NCI-H748 (cell line): ENCODE measurements around the gene TBC1D12.
A peak's percentile ranks its signal among the peaks of the same experiment; 100 is the strongest.
"Not testable (repeated sequence)": the region's sequence is repeated elsewhere in the genome, so short reads cannot be mapped to it uniquely, and the experiment has no call there.

Source experiments
- DNase-seq: peaks from one replicate; lab custom pipeline; 2025; ENCODE audit not compliant: unreplicated experiment; lab: John Stamatoyannopoulos, UW

The TBC1D12 gene

GRCh38 chr10:94533027-94533426 is 130.7 kb downstream of the TBC1D12 start:
- no peak for DNase-seq

- DNase-seq = not testable (repeated sequence)
These were observed 139.9 kb downstream of the TBC1D12 start for GRCh38 chr10:94542282-94542681.

GRCh38 chr10:94545391-94546048 is 143.2 kb downstream of the TBC1D12 start, which contains the start of gene HELLS:
TSS of gene HELLS (plus strand) at chr10:94545788. CDS start at chr10:94545922, 134 bp downstream.
- peak; percentile 86 for DNase-seq

- peak; percentile 49 for DNase-seq
These were observed 143.9 kb downstream of the TBC1D12 start for GRCh38 chr10:94546049-94546900.

GRCh38 chr10:94546901-94547185 is 144.5 kb downstream of the TBC1D12 start:
- no peak for DNase-seq

GRCh38 chr10:94549221-94549620 is 146.9 kb downstream of the TBC1D12 start:
- no peak for DNase-seq

- not testable (repeated sequence) for DNase-seq
These were observed 165.5 kb downstream of the TBC1D12 start for GRCh38 chr10:94567714-94568307.

GRCh38 chr10:94571081-94571480 is 168.7 kb downstream of the TBC1D12 start:
- DNase-seq = no peak

- no peak for DNase-seq
These were observed 169.2 kb downstream of the TBC1D12 start for GRCh38 chr10:94571528-94571927.

- peak; percentile 5 for DNase-seq
These were observed 176.4 kb downstream of the TBC1D12 start for GRCh38 chr10:94578790-94579189.

GRCh38 chr10:94583124-94583523 is 180.8 kb downstream of the TBC1D12 start:
- no peak for DNase-seq
